ENCODE data around the gene PICALM. TPM values are rescaled to one million over a fixed set of nuclear protein-coding genes. Genes with fewer than 3 reads are reported as not detected.

The PICALM gene
- total RNA-seq, 1 donor from 2014 or later: 125 TPM

DNA sequence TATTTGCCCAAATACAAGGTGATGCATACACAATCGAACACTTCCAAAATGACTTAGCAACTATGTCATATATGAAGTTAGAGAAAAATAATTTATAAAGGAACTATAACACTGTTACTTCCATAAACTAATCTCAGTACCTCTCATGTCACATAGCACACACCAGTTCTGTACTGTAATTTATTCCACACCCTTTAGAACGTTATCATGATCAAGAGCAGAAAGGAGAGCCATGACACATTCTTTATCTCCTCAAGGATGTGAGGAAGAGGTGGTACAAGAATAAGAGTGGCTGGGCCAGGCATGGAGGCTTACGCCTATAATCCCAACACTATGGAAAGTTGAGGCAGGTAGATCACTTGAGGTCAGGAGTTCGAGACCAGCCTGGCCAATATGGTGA is 31.1 kb downstream of the PICALM start:
- Mint-ChIP-seq H3K4me3 (ENCODE audit: unreplicated experiment) (no peak overlapping the region), H3K4me1 (ENCODE audit: unreplicated experiment) (peaks cover 3% of the 10 kb centered on the region), H3K36me3 (ENCODE audit: low read depth, unreplicated experiment) (no peaks in the 10 kb centered on the region), H3K27ac (ENCODE audit: unreplicated experiment) (no peak overlapping the region), H3K27me3 (ENCODE audit: unreplicated experiment) (no peaks in the 10 kb centered on the region), H3K9me3 (ENCODE audit: unreplicated experiment) (no peaks in the 10 kb centered on the region)
- TF ChIP-seq, protein P1, sequence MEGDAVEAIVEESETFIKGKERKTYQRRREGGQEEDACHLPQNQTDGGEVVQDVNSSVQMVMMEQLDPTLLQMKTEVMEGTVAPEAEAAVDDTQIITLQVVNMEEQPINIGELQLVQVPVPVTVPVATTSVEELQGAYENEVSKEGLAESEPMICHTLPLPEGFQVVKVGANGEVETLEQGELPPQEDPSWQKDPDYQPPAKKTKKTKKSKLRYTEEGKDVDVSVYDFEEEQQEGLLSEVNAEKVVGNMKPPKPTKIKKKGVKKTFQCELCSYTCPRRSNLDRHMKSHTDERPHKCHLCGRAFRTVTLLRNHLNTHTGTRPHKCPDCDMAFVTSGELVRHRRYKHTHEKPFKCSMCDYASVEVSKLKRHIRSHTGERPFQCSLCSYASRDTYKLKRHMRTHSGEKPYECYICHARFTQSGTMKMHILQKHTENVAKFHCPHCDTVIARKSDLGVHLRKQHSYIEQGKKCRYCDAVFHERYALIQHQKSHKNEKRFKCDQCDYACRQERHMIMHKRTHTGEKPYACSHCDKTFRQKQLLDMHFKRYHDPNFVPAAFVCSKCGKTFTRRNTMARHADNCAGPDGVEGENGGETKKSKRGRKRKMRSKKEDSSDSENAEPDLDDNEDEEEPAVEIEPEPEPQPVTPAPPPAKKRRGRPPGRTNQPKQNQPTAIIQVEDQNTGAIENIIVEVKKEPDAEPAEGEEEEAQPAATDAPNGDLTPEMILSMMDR (IDR thresholded peaks at IDR 0.05; ENCODE audit: unreplicated experiment): no peak
- DNase-seq (ENCODE audit: low spot score): no peak

- Mint-ChIP-seq H3K9me3 (ENCODE audit: unreplicated experiment) (no peaks in the 10 kb centered on the region), H3K4me3 (ENCODE audit: unreplicated experiment) (no peak overlapping the region), H3K4me1 (ENCODE audit: unreplicated experiment) (peaks cover 3% of the 10 kb centered on the region), H3K27ac (ENCODE audit: unreplicated experiment) (no peak overlapping the region), H3K27me3 (ENCODE audit: unreplicated experiment) (no peaks in the 10 kb centered on the region), H3K36me3 (ENCODE audit: low read depth, unreplicated experiment) (no peaks in the 10 kb centered on the region)
- TF ChIP-seq, protein P1 (IDR thresholded peaks at IDR 0.05; ENCODE audit: unreplicated experiment): no peak
- DNase-seq (ENCODE audit: low spot score): no peak
Observed at GRCh38 chr11:86035920-86036319, 33.0 kb downstream of the PICALM start.

DNA sequence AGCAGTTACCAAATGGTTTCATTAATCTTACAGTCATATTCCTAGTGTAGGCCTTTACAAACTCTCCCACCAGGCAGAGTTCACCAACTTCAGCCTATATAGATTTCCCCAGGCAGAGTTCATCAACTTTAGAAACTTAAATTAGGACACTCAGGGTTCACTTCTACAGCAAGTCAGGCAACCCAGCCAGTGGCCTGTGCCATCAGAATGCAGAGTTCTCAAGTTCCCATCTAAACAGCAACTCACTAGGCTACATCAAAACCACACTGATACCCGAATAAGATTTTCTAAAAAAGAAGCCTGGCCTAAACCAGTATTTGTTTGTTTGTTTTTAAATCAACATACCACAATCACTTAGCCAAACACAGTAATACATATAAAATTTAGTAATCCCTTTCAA is 33.7 kb downstream of the PICALM start:
- DNase-seq (ENCODE audit: low spot score): no peak
- H3K27ac Mint-ChIP-seq (ENCODE audit: unreplicated experiment): no peak overlapping the region
- TF ChIP-seq, protein P1 (IDR thresholded peaks at IDR 0.05; ENCODE audit: unreplicated experiment): no peak
- H3K4me1 Mint-ChIP-seq (ENCODE audit: unreplicated experiment): peaks cover 3% of the 10 kb centered on the region
- H3K36me3 Mint-ChIP-seq (ENCODE audit: low read depth, unreplicated experiment): no peaks in the 10 kb centered on the region
- no peaks in the 10 kb centered on the region for H3K9me3 Mint-ChIP-seq (ENCODE audit: unreplicated experiment)
- no peaks in the 10 kb centered on the region for H3K27me3 Mint-ChIP-seq (ENCODE audit: unreplicated experiment)
- no peak overlapping the region for H3K4me3 Mint-ChIP-seq (ENCODE audit: unreplicated experiment)

- no peaks in the 10 kb centered on the region for H3K36me3 Mint-ChIP-seq (ENCODE audit: low read depth, unreplicated experiment)
- peaks cover 3% of the 10 kb centered on the region for H3K4me1 Mint-ChIP-seq (ENCODE audit: unreplicated experiment)
- DNase-seq (ENCODE audit: low spot score): no peak
Observed at GRCh38 chr11:86034710-86035109, 34.2 kb downstream of the PICALM start.

DNA sequence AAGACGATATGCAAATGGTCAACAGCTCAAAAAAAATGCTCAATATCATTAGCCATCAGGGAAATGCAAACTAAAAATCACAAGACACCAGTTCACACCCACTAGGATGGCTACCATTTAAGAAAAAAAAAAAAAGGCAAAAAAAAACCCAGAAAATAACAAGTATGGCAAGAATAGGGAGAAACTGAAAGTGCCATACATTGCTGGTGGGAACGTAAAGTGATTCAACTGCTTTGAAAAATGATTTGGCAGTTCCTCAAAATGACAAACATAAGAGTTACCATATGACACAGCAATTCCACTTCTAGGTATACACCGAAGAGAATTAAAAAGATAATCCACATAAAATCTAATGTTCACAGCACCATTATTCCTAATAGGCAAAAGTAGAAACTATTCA is 47.5 kb downstream of the PICALM start:
- no peak for DNase-seq (ENCODE audit: low spot score)
- H3K36me3 Mint-ChIP-seq (ENCODE audit: low read depth, unreplicated experiment): peaks cover 20% of the 10 kb centered on the region
- no peaks in the 10 kb centered on the region for H3K4me1 Mint-ChIP-seq (ENCODE audit: unreplicated experiment)
- TF ChIP-seq, protein P1 (IDR thresholded peaks at IDR 0.05; ENCODE audit: unreplicated experiment): no peak
- H3K9me3 Mint-ChIP-seq (ENCODE audit: unreplicated experiment): no peaks in the 10 kb centered on the region
- no peak overlapping the region for H3K27ac Mint-ChIP-seq (ENCODE audit: unreplicated experiment)
- H3K27me3 Mint-ChIP-seq (ENCODE audit: unreplicated experiment): no peaks in the 10 kb centered on the region
- no peak overlapping the region for H3K4me3 Mint-ChIP-seq (ENCODE audit: unreplicated experiment)

More at GRCh38 chr11:86034710-86035109, 34.2 kb downstream of the PICALM start:
- TF ChIP-seq, protein P1 (IDR thresholded peaks at IDR 0.05; ENCODE audit: unreplicated experiment): no peak
- no peak overlapping the region for H3K4me3 Mint-ChIP-seq (ENCODE audit: unreplicated experiment)
- peak overlapping the region; percentile 48 for H3K27ac Mint-ChIP-seq (ENCODE audit: unreplicated experiment)
- no peaks in the 10 kb centered on the region for H3K27me3 Mint-ChIP-seq (ENCODE audit: unreplicated experiment)
- no peaks in the 10 kb centered on the region for H3K9me3 Mint-ChIP-seq (ENCODE audit: unreplicated experiment)
